Stomach (tissue), 9 donors: ENCODE data around the gene ZMYND15. TPM values are rescaled to one million over a fixed set of nuclear protein-coding genes. Genes with fewer than 3 reads are reported as not detected.

Source experiments
- DNase-seq, 2 donors: peaks; one replicate each; pipeline versions ENCODE4 v3.0.0 to v3.0.0-alpha.2; 2013 to 2019
- H3K27ac ChIP-seq, 5 donors: fragments of 200-600 bp in 4 of 5; sonication (generic) in 4 of 5; one replicate each; pipeline ENCODE4 v1.5.1; 2013 to 2019; ENCODE audit warnings: mild to moderate bottlenecking in 1 of 5, moderate library complexity in 1 of 5
- H3K27me3 ChIP-seq, 3 donors: fragments of 200-600 bp; sonication (generic); one replicate each; pipeline ENCODE4 v1.5.1; 2017 to 2019; ENCODE audit warnings: mixed run types in 1 of 3
- H3K36me3 ChIP-seq, 4 donors: fragments of 200-600 bp; sonication (generic); 1 replicate in 3 of 4; 2 replicates in 1 of 4; pipeline ENCODE4 v1.5.1; 2016 to 2019
- H3K4me1 ChIP-seq, 4 donors: fragments of 200-600 bp; sonication (generic); one replicate each; pipeline ENCODE4 v1.5.1; 2016 to 2019
- H3K4me3 ChIP-seq, 4 donors: fragments of 200-600 bp; sonication (generic) in 3 of 4; one replicate each; pipeline ENCODE4 v1.5.1; 2016 to 2019; ENCODE audit warnings: mild to moderate bottlenecking in 1 of 4
- H3K9me3 ChIP-seq, 4 donors: fragments of 200-600 bp; sonication (generic); one replicate each; pipeline ENCODE4 v1.5.1; 2016 to 2019
- CTCF ChIP-seq, 7 experiments: fragments of 450-650 bp in 4 of 7; fragments of 200-600 bp in 3 of 7; sonication (generic) in 3 of 7; IDR thresholded peaks; one replicate each; pipeline ENCODE4 v1.5.1; 2016 to 2019; ENCODE audit warnings: antibody characterized with exemption in 7 of 7, control low read depth in 2 of 7, mild to moderate bottlenecking in 1 of 7
- EP300 ChIP-seq: sonication (generic); formaldehyde crosslinking; IDR thresholded peaks from one replicate; pipeline ENCODE4 v1.6.1; 2017; ENCODE audit warnings: antibody characterized with exemption
- POLR2A ChIP-seq, 4 donors: fragments of 450-650 bp; IDR thresholded peaks; one replicate each; pipeline ENCODE4 v1.6.1; 2016; ENCODE audit warnings: antibody characterized with exemption in 4 of 4, control low read depth in 2 of 4, mild to moderate bottlenecking in 1 of 4, moderate library complexity in 1 of 4
- POLR2AphosphoS5 ChIP-seq, 3 donors: sonication (generic); formaldehyde crosslinking; IDR thresholded peaks; one replicate each; pipeline ENCODE4 v1.6.1; 2016; ENCODE audit warnings: antibody characterized with exemption in 3 of 3
- WGBS, 5 donors: extraction: QIAGEN DNeasy Blood & Tissue Kit in 3 of 5; methylation state at CpG; one replicate each; pipeline versions ENCODE4 v1.1.5 to v1.1.7; 2013 to 2018; 5-methylcytosine and 5-hydroxymethylcytosine counted together
- intact Hi-C: fragments of 100-400 bp; cut with DNase I; formaldehyde crosslinking; loops from one replicate; pipeline ENCODE4 v1.15.1; 2023; ENCODE audit warnings: low total_unique reads
- polyA plus RNA-seq, 3 donors: library from polyadenylated mRNA; stranded (reverse); fragments of 200-250 nt; gene quantifications; one replicate each; pipeline ENCODE4 v1.2.3, GENCODE V29; 2013
- total RNA-seq, 5 donors: library from RNA; depleted of rRNA; stranded (reverse); fragments of >200 nt; gene quantifications; one replicate each; pipeline versions ENCODE4 v1.1.0 to v1.2.3, GENCODE V29; 2014 to 2016
- donor health status: healthy with polysubstance abuse.
- donor health status: Bipolar disorder and iron deficiency.
- donor health status: healthy.

The ZMYND15 gene
- total and polyA plus RNA-seq, 8 donors: 0.43 to 3.2 (median 1.8) TPM; not detected in 3

- 51 to 62% (median 57%) methylated on average over 4 of the region's 4 CpGs for WGBS, 5 donors
- TF ChIP-seq POLR2A (IDR thresholded peaks at IDR 0.05): no peak
- no peak for TF ChIP-seq EP300
- no peak for TF ChIP-seq POLR2AphosphoS5 (IDR thresholded peaks at IDR 0.05)
- no peak for TF ChIP-seq CTCF (IDR thresholded peaks at IDR 0.05)
- Histone ChIP-seq H3K4me1 (peaks cover 10 to 20% (median 11%) of the 10 kb centered on the region in 4 donors), H3K9me3 (no peaks in the 10 kb centered on the region), H3K27me3 (peaks cover 0 to 75% (median 0%) of the 10 kb centered on the region in 3 donors), H3K4me3 (no peak overlapping the region), H3K27ac (no peak overlapping the region), H3K36me3 (no peaks in the 10 kb centered on the region)
- DNase-seq: no peak
- intact Hi-C loops: no loop called here
These were observed 9.1 kb downstream of the ZMYND15 start for GRCh38 chr17:4748686-4749085.

GRCh38 chr17:4750606-4751005, 11.0 kb downstream of the ZMYND15 start:
- intact Hi-C loops: no loop called here

GRCh38 chr17:4751932-4752331, 12.3 kb downstream of the ZMYND15 start:
- H3K9me3 ChIP-seq: no peaks in the 10 kb centered on the region
- TF ChIP-seq CTCF (IDR thresholded peaks at IDR 0.05) (no peak), POLR2A (IDR thresholded peaks at IDR 0.05) (no peak), EP300 (no peak)
- no peak overlapping the region for H3K27ac ChIP-seq
- peaks cover 0 to 64% (median 6%) of the 10 kb centered on the region in 3 donors for H3K27me3 ChIP-seq
- H3K4me3 ChIP-seq: no peak overlapping the region
- no peaks in the 10 kb centered on the region for H3K36me3 ChIP-seq
- intact Hi-C loops: no loop called here
- WGBS, 5 donors: 61 to 79% (median 67%) methylated on average over 5 of the region's 5 CpGs
- peaks cover 0 to 7% (median 0%) of the 10 kb centered on the region in 4 donors for H3K4me1 ChIP-seq
- no peak for DNase-seq

More at GRCh38 chr17:4750606-4751005, 11.0 kb downstream of the ZMYND15 start:
- 32 to 48% (median 44%) methylated on average over 3 of the region's 3 CpGs for WGBS, 5 donors
- peaks cover 0 to 73% (median 6%) of the 10 kb centered on the region in 3 donors for H3K27me3 ChIP-seq
- no peaks in the 10 kb centered on the region for H3K9me3 ChIP-seq
- peaks cover 2 to 9% (median 3%) of the 10 kb centered on the region in 4 donors for H3K4me1 ChIP-seq
- TF ChIP-seq POLR2AphosphoS5 (IDR thresholded peaks at IDR 0.05) (no peak), EP300 (no peak), POLR2A (IDR thresholded peaks at IDR 0.05) (no peak), CTCF (IDR thresholded peaks at IDR 0.05) (no peak)
- H3K36me3 ChIP-seq: no peaks in the 10 kb centered on the region
- no peak overlapping the region for H3K27ac ChIP-seq
- no peak for DNase-seq
- no peak overlapping the region for H3K4me3 ChIP-seq

- DNase-seq: no peak
- Histone ChIP-seq H3K4me3 (no peak overlapping the region), H3K27ac (no peak overlapping the region), H3K27me3 (peaks cover 0 to 62% (median 6%) of the 10 kb centered on the region in 3 donors), H3K36me3 (no peaks in the 10 kb centered on the region), H3K9me3 (no peaks in the 10 kb centered on the region), H3K4me1 (peaks cover 0 to 3% (median 0%) of the 10 kb centered on the region in 4 donors)
- TF ChIP-seq POLR2A (IDR thresholded peaks at IDR 0.05) (no peak), EP300 (no peak), CTCF (IDR thresholded peaks at IDR 0.05) (no peak), POLR2AphosphoS5 (IDR thresholded peaks at IDR 0.05) (no peak)
- intact Hi-C loops: no loop called here
- WGBS, 5 donors: 77 to 89% (median 86%) methylated on average over 1 of the region's 1 CpG
These were observed 13.8 kb downstream of the ZMYND15 start for GRCh38 chr17:4753392-4753791.
